ENCODE data around the gene PSMB3.

PSMB3 gene

GRCh38 chr17:38703742-38704605 lies 48.6 kb upstream of the PSMB3 start (continued):
- TF ChIP-seq SP7 (tag by site-specific recombination; IDR thresholded peaks at IDR 0.05), result peak; percentile 90
- peak; percentile 81 for TF ChIP-seq ZIC2 (tag by site-specific recombination; IDR thresholded peaks at IDR 0.05)
- TF ChIP-seq ZBTB17 (tag by site-specific recombination; IDR thresholded peaks at IDR 0.05), result no peak; the same call in 1 of the 2 replicates
- no peak for TF ChIP-seq ZNF555 (tag by site-specific recombination; conservative IDR thresholded peaks at IDR 0.05)
- TF ChIP-seq ZNF610 (tag by site-specific recombination; IDR thresholded peaks at IDR 0.05; ENCODE audit: borderline replicate concordance), result no peak
- no peak for TF ChIP-seq ZNF404 (tag by site-specific recombination; IDR thresholded peaks at IDR 0.05)
- peak; percentile 61; the same call in 1 of the 2 replicates for TF ChIP-seq KLF1 (tag by site-specific recombination; IDR thresholded peaks at IDR 0.05)
- no peak for TF ChIP-seq ZSCAN16 (tag by site-specific recombination; IDR thresholded peaks at IDR 0.05)
- TF ChIP-seq ATF2 (tag by site-specific recombination; IDR thresholded peaks at IDR 0.05; ENCODE audit: low read depth), result no peak
- TF ChIP-seq ZNF501 (tag by site-specific recombination; IDR thresholded peaks at IDR 0.05), result peak; percentile 59; the same call in 1 of the 2 replicates
- TF ChIP-seq ZNF623 (tag by site-specific recombination; IDR thresholded peaks at IDR 0.05), result peak; percentile 72
- peak; percentile 97 for TF ChIP-seq ZNF692 (tag by site-specific recombination; IDR thresholded peaks at IDR 0.05)
- TF ChIP-seq ZNF645 (tag by site-specific recombination; IDR thresholded peaks at IDR 0.05), result no peak
- no peak for TF ChIP-seq ZBTB49 (tag by site-specific recombination; IDR thresholded peaks at IDR 0.05; ENCODE audit: low read depth)
- TF ChIP-seq ZFP3 (tag by site-specific recombination; IDR thresholded peaks at IDR 0.05; ENCODE audit: low read depth), result no peak
- TF ChIP-seq YY1 (tag by site-specific recombination; IDR thresholded peaks at IDR 0.05), result peak; percentile 16; the same call in 1 of the 2 replicates
- TF ChIP-seq ZNF701 (tag by site-specific recombination; IDR thresholded peaks at IDR 0.05), result no peak
- no peak for TF ChIP-seq ZNF266 (tag by site-specific recombination; IDR thresholded peaks at IDR 0.05; ENCODE audit: low read depth)
- 0 out of 2 replicates have a peak, but pooled peaks have one; percentile 23 for TF ChIP-seq ZBTB7A (tag by site-specific recombination; IDR thresholded peaks at IDR 0.05; ENCODE audit: low read depth)
- no peak for TF ChIP-seq ZNF560 (tag by site-specific recombination; IDR thresholded peaks at IDR 0.05; ENCODE audit: borderline replicate concordance)
- no peak for TF ChIP-seq ZNF677 (tag by site-specific recombination; IDR thresholded peaks at IDR 0.05)
- TF ChIP-seq ZNF394 (tag by site-specific recombination; IDR thresholded peaks at IDR 0.05; ENCODE audit: borderline replicate concordance), result no peak
- peak; percentile 77 for TF ChIP-seq ZNF341 (tag by site-specific recombination; IDR thresholded peaks at IDR 0.05; ENCODE audit: low read depth)
- no peak for TF ChIP-seq ZNF660 (tag by site-specific recombination; IDR thresholded peaks at IDR 0.05)
- TF ChIP-seq ZNF354C (tag by site-specific recombination; IDR thresholded peaks at IDR 0.05; ENCODE audit: borderline replicate concordance, low read depth), result no peak
- no peak for TF ChIP-seq ZNF292 (tag by site-specific recombination; IDR thresholded peaks at IDR 0.05; ENCODE audit: borderline replicate concordance, low read depth)
- TF ChIP-seq EGR2 (tag by site-specific recombination; IDR thresholded peaks at IDR 0.05; ENCODE audit: low read depth), result peak; percentile 82
- TF ChIP-seq ZSCAN4 (tag by site-specific recombination; IDR thresholded peaks at IDR 0.05), result no peak
- TF ChIP-seq ZNF366 (tag by site-specific recombination; conservative IDR thresholded peaks at IDR 0.05), result peak; percentile 93
- TF ChIP-seq ZBTB48 (tag by site-specific recombination; IDR thresholded peaks at IDR 0.05), result peak; percentile 44
- TF ChIP-seq ZNF133 (tag by site-specific recombination; IDR thresholded peaks at IDR 0.05), result no peak
- TF ChIP-seq ZNF549 (tag by site-specific recombination; IDR thresholded peaks at IDR 0.05), result no peak
- 0 out of 2 replicates have a peak, but pooled peaks have one; percentile 25 for TF ChIP-seq ZNF184 (tag by site-specific recombination; IDR thresholded peaks at IDR 0.05)

Measured in HEK293 (cell line).